Tibial nerve (tissue), 3 donors: ENCODE data around the gene OR6S1.

Source experiments
- POLR2A ChIP-seq, 2 donors: fragments of 450-650 bp; IDR thresholded peaks; one replicate each; pipeline ENCODE4 v1.6.1; 2017; ENCODE audit warnings: antibody characterized with exemption in 2 of 2, mild to moderate bottlenecking in 2 of 2, moderate library complexity in 2 of 2
- TF ChIP-seq, protein P1 (sequence below), 5 experiments: fragments of 200-600 bp in 3 of 5; fragments of 450-650 bp in 2 of 5; sonication (generic) in 3 of 5; IDR thresholded peaks; one replicate each; pipeline ENCODE4 v1.5.1; 2016 to 2019; ENCODE audit warnings: antibody characterized with exemption in 5 of 5, mild to moderate bottlenecking in 3 of 5, moderate library complexity in 2 of 5

DNA sequence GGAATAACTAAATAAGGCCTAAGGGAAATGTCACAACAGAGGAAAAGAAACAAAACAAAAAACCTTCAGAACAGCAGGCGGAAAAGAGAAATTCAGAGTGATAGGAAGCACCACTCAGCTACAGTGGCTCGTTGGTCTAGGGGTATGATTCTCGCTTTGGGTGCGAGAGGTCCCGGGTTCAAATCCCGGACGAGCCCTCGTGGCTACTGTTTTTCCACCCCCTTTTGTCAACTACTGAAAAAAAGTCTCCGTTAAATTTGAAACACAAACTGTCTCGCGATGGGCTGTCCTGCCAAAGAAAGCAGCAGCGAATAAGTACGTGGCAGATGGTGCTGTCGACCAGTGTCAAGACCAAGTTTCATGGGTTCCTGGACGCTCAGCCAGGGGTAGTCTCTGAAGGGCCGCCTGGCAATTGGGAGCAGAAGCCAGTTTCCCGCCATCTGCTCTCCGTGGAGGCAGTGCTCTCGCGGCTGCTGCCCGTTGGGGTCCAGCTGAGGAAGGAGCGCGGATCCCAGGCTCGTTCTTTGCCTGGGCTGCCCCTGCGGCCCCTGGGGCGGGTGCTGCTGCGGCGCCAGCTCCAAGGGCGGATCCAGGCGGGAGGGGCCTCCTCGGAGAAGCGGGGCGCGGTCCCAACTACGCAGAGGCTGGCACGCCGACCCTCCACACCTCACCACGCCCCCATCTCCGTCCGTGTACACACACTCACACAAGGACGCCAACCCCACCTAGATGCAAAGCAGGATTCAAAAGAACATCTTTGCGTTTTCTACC is 42.6 kb upstream of the OR6S1 start, which contains the start of gene RNASE4:
- TF ChIP-seq, protein P1, sequence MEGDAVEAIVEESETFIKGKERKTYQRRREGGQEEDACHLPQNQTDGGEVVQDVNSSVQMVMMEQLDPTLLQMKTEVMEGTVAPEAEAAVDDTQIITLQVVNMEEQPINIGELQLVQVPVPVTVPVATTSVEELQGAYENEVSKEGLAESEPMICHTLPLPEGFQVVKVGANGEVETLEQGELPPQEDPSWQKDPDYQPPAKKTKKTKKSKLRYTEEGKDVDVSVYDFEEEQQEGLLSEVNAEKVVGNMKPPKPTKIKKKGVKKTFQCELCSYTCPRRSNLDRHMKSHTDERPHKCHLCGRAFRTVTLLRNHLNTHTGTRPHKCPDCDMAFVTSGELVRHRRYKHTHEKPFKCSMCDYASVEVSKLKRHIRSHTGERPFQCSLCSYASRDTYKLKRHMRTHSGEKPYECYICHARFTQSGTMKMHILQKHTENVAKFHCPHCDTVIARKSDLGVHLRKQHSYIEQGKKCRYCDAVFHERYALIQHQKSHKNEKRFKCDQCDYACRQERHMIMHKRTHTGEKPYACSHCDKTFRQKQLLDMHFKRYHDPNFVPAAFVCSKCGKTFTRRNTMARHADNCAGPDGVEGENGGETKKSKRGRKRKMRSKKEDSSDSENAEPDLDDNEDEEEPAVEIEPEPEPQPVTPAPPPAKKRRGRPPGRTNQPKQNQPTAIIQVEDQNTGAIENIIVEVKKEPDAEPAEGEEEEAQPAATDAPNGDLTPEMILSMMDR (IDR thresholded peaks at IDR 0.05), result no peak
- TF ChIP-seq POLR2A (IDR thresholded peaks at IDR 0.05), result peak; percentile 55 to 64
